Activated naive CD4-positive, alpha-beta T cell treated with anti-CD3 and anti-CD28 coated beads, Interleukin-2, amount 50 U/mL, for 24 hours (primary cell): ENCODE measurements around the gene TTC23.
"Not testable (repeated sequence)": the region's sequence is repeated elsewhere in the genome, so short reads cannot be mapped to it uniquely, and the experiment has no call there.

Experiments
- H3K27ac Mint-ChIP-seq: one replicate; pipeline ENCODE4 v1.8.0; 2021; ENCODE audit warnings: mild to moderate bottlenecking, mixed read lengths
- H3K27me3 Mint-ChIP-seq: one replicate; pipeline ENCODE4 v1.8.0; 2021; ENCODE audit warnings: mixed read lengths
- H3K36me3 Mint-ChIP-seq: one replicate; pipeline ENCODE4 v1.8.0; 2021; ENCODE audit warnings: mixed read lengths
- H3K4me1 Mint-ChIP-seq: one replicate; pipeline ENCODE4 v1.8.0; 2021; ENCODE audit warnings: mixed read lengths
- H3K4me3 Mint-ChIP-seq: one replicate; pipeline ENCODE4 v1.8.0; 2021; ENCODE audit warnings: mild to moderate bottlenecking, mixed read lengths
- H3K9me3 Mint-ChIP-seq: one replicate; pipeline ENCODE4 v1.8.0; 2021; ENCODE audit warnings: mixed read lengths

The TTC23 gene

GRCh38 chr15:99118258-99118632, 131.1 kb downstream of the TTC23 start:
- Mint-ChIP-seq H3K27me3 (no peaks in the 10 kb centered on the region), H3K36me3 (no peaks in the 10 kb centered on the region), H3K27ac (no peak overlapping the region), H3K9me3 (no peaks in the 10 kb centered on the region), H3K4me3 (no peak overlapping the region), H3K4me1 (no peaks in the 10 kb centered on the region)

- Mint-ChIP-seq H3K27ac (no peak overlapping the region), H3K9me3 (no peaks in the 10 kb centered on the region), H3K36me3 (no peaks in the 10 kb centered on the region), H3K27me3 (no peaks in the 10 kb centered on the region), H3K4me1 (no peaks in the 10 kb centered on the region), H3K4me3 (no peak overlapping the region)
These were observed 131.7 kb downstream of the TTC23 start for GRCh38 chr15:99117563-99118257.

DNA sequence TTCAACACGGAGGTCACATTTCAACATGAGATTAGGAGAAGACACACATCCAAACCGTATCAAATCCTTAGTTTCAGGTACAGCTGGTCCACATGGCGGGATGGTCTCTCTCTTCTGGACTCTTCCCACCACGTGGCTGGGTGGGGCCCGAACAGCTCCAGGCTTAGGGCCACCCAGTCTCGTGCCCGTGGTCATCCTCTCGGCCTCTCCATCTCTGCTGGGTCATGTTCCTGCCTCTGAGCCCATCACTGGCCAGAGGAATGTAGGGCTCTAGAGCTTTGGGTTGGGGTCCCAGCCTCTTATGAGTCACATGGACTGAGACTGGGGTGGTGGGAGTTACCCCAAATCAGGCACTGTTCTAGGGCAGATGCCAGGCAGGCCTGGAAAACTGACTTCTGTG, 132.3 kb downstream of the TTC23 start:
- no peaks in the 10 kb centered on the region for H3K27me3 Mint-ChIP-seq
- H3K4me3 Mint-ChIP-seq, result no peak overlapping the region
- no peaks in the 10 kb centered on the region for H3K4me1 Mint-ChIP-seq
- H3K36me3 Mint-ChIP-seq, result no peaks in the 10 kb centered on the region
- no peak overlapping the region for H3K27ac Mint-ChIP-seq
- H3K9me3 Mint-ChIP-seq, result no peaks in the 10 kb centered on the region

- Mint-ChIP-seq H3K4me3 (no peak overlapping the region), H3K27ac (no peak overlapping the region), H3K27me3 (no peaks in the 10 kb centered on the region), H3K4me1 (peaks cover 4% of the 10 kb centered on the region), H3K36me3 (no peaks in the 10 kb centered on the region), H3K9me3 (no peaks in the 10 kb centered on the region)
These were observed 133.8 kb downstream of the TTC23 start for GRCh38 chr15:99115300-99116215.

GRCh38 chr15:99114511-99115299, 134.7 kb downstream of the TTC23 start:
- no peak overlapping the region for H3K4me3 Mint-ChIP-seq
- no peak overlapping the region for H3K27ac Mint-ChIP-seq
- H3K36me3 Mint-ChIP-seq, result no peaks in the 10 kb centered on the region
- H3K4me1 Mint-ChIP-seq, result peaks cover 4% of the 10 kb centered on the region
- H3K9me3 Mint-ChIP-seq, result no peaks in the 10 kb centered on the region
- H3K27me3 Mint-ChIP-seq, result no peaks in the 10 kb centered on the region

GRCh38 chr15:99113547-99114271, 135.7 kb downstream of the TTC23 start:
- Mint-ChIP-seq H3K27me3 (no peaks in the 10 kb centered on the region), H3K9me3 (no peaks in the 10 kb centered on the region), H3K36me3 (no peaks in the 10 kb centered on the region), H3K4me1 (peaks cover 4% of the 10 kb centered on the region), H3K27ac (no peak overlapping the region), H3K4me3 (no peak overlapping the region)

DNA sequence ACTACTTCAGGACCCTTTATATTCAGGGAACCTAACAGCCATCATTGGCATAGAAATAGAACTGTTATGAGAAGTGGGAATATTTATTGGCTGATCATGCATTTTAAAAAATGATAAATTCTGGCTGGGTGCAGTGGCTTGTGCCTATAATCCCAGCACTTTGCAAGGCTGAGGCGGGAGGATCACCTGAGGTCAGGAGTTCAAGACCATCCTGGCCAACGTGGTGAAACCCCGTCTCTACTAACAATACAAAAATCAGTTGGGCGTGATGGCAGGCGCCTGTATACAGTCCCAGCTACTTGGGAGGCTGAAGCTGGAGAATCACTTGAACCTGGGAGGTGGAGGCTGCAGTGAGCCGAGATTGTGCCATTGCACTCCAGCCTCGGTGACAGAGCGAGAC, 137.7 kb downstream of the TTC23 start:
- H3K9me3 Mint-ChIP-seq, H3K27me3 Mint-ChIP-seq, H3K4me3 Mint-ChIP-seq, H3K4me1 Mint-ChIP-seq, H3K27ac Mint-ChIP-seq, H3K36me3 Mint-ChIP-seq: not testable (repeated sequence)

DNA sequence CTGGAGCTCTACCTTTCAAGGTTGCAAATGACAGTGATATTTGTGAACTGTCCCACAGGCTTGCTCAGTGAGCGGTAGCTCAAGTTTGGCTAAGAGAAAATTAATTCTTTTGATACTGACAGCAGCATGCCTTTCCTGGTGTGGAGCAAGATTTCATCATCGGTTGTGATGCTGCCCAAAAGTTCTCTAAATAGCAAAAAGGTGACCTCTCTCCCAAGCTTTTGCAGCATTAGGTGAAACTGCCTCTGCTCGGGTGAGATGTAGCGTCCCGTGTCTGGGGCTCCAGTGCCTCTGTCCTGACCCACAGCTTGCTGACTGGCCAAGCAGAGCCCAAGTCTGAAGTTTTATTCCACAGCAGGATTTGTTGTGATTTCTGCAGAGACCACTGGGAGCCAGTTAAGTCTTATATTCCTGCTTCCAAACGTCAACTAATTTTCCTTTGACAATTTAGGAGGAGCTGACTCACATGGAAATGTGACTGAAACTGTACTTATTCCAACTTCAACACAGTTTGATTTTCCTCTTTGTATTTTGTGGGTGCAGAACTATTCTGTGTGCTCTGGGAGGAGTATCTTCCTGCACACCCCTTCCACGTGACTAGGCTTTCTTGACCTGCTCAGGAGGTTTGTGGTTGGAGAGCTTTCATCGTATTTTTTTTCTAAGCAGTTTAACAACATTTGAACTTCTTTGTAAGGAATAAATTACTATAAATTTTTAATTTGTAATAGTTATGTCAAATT, 138.6 kb downstream of the TTC23 start:
- no peaks in the 10 kb centered on the region for H3K9me3 Mint-ChIP-seq
- H3K36me3 Mint-ChIP-seq, result no peaks in the 10 kb centered on the region
- peaks cover 9% of the 10 kb centered on the region for H3K4me1 Mint-ChIP-seq
- peaks cover 13% of the 10 kb centered on the region for H3K27me3 Mint-ChIP-seq
- no peak overlapping the region for H3K4me3 Mint-ChIP-seq
- no peak overlapping the region for H3K27ac Mint-ChIP-seq

DNA sequence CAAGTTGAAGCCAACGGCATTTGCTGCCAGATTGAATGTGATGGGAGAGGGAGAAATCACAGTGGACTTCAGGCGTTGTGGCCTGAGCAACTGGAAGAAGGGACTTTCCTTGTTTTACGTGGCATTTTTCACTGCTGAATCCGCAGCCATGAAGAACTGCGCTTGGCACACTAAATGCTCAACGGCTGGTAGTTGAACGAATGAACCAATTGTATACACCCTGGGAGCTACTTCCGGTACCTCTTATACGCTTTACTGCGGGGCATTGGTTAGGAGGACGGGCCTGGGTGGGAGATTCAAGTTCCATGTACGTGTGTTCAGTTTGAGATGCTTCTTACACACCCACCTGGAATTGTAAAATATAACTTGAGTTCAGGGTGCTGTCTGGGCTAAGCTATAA, 139.3 kb downstream of the TTC23 start:
- H3K4me1 Mint-ChIP-seq, result peaks cover 9% of the 10 kb centered on the region
- no peak overlapping the region for H3K4me3 Mint-ChIP-seq
- H3K27ac Mint-ChIP-seq, result no peak overlapping the region
- peaks cover 13% of the 10 kb centered on the region for H3K27me3 Mint-ChIP-seq
- H3K36me3 Mint-ChIP-seq, result no peaks in the 10 kb centered on the region
- no peaks in the 10 kb centered on the region for H3K9me3 Mint-ChIP-seq

GRCh38 chr15:99109555-99110021, 139.8 kb downstream of the TTC23 start:
- H3K27me3 Mint-ChIP-seq, result peaks cover 14% of the 10 kb centered on the region
- H3K9me3 Mint-ChIP-seq, result no peaks in the 10 kb centered on the region
- no peaks in the 10 kb centered on the region for H3K36me3 Mint-ChIP-seq
- no peak overlapping the region for H3K27ac Mint-ChIP-seq
- H3K4me1 Mint-ChIP-seq, result peaks cover 9% of the 10 kb centered on the region
- no peak overlapping the region for H3K4me3 Mint-ChIP-seq

DNA sequence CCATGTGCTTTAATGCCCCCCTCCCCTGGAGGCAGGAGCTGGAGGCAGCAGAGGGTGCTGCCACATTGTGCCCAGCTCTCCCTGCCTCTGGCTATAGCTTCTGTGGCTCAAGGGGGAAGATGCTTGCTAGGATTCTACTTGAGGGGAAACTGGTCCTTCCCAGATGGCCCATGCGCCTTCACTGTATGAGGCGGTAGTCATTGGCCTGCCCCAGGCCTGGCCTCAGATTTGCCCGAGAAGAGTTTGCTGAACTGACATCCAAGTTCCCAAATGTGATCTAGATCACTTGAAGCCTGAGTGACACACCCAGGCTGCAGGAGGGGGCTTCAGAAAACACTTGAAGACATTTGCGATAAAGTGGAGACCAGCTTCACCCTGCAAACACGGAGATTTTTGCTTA, 140.4 kb downstream of the TTC23 start:
- Mint-ChIP-seq H3K36me3 (no peaks in the 10 kb centered on the region), H3K27ac (peak overlapping the region; percentile 30), H3K9me3 (no peaks in the 10 kb centered on the region), H3K4me1 (peaks cover 9% of the 10 kb centered on the region), H3K4me3 (no peak overlapping the region), H3K27me3 (peaks cover 15% of the 10 kb centered on the region)

- Mint-ChIP-seq H3K9me3 (no peaks in the 10 kb centered on the region), H3K27ac (no peak overlapping the region), H3K4me3 (peak overlapping the region; percentile 1), H3K36me3 (no peaks in the 10 kb centered on the region), H3K27me3 (peaks cover 26% of the 10 kb centered on the region), H3K4me1 (peaks cover 9% of the 10 kb centered on the region)
These were observed 142.8 kb downstream of the TTC23 start for GRCh38 chr15:99106417-99107220.

- H3K9me3 Mint-ChIP-seq, result no peaks in the 10 kb centered on the region
- no peaks in the 10 kb centered on the region for H3K36me3 Mint-ChIP-seq
- peaks cover 6% of the 10 kb centered on the region for H3K4me1 Mint-ChIP-seq
- peak overlapping the region; percentile 1 for H3K4me3 Mint-ChIP-seq
- no peak overlapping the region for H3K27ac Mint-ChIP-seq
- H3K27me3 Mint-ChIP-seq, result peaks cover 29% of the 10 kb centered on the region
These were observed 143.7 kb downstream of the TTC23 start for GRCh38 chr15:99105514-99106341.
